Activated CD8-positive, alpha-beta memory T cell treated with anti-CD3 and anti-CD28 coated beads for 24 hours (primary cell): Measurements from ENCODE around the gene NHSL2.
A peak's percentile ranks its signal among the peaks of the same experiment; 100 is the strongest.
"Not testable (repeated sequence)": the region's sequence is repeated elsewhere in the genome, so short reads cannot be mapped to it uniquely, and the experiment has no call there.

Source experiments
- DNase-seq: peaks from one replicate; pipeline ENCODE4 v3.0.0-alpha.2; 2020

Gene NHSL2

DNA sequence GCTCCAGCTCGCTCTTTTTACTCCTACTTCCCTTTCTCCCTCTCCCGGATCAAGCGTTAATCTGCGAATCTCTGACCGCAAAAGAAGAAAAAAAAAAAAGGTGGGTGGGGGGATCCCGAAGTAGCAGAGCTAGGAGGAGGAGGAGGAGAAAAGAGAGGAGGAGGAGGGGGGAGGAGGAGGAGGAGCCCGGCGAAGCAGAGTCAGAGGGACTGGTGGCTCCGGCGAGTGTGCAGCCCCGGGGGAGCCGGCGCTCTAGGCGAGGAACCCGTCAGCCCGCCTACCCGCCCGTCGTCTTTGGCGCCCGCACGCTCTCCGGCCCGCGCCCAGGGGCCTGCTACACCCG, at the start of gene NHSL2:
TSS of gene NHSL2 (plus strand) at position 203 of the 343 bp plus-strand sequence.
- no peak for DNase-seq

DNA sequence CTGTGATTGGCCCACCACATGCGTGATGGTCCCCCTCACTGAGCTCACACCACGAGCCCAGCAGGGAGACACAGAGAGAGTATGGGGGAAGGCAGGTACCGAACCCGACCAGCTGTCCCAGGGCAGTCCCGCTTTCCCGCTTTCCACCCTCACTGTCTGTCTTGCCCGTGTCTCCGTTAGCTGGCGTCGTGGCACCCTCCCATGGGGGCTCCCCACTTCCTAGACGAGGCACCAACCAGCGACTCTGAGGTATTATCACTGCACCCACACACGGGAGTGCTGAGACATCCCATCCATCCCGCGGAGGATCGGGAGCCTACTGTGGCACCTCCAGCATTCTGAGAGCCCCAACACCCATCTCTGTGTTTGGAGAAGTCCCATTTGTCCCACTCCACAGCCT, 43.0 kb upstream of the NHSL2 start:
- DNase-seq = no peak

DNA sequence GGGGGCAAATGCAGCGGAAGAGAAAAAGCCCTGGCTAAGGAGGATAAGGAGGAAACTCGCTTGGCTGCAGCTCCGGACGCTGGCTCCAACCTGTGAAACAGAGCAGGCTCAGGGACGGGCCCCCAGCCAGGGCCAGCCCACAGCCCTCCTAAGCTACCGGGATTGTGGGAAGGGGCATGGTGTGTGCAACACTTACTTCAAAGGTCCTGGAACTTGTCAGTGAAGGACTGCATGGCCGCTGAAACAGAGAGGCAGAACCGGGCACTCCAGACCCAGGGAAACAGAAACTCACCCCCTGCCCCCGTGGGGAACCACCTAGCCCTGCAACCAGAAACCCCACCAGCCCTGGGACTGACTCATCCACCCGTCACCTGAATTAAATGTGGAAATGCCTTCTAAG, 41.1 kb upstream of the NHSL2 start:
- not testable (repeated sequence) for DNase-seq

DNA sequence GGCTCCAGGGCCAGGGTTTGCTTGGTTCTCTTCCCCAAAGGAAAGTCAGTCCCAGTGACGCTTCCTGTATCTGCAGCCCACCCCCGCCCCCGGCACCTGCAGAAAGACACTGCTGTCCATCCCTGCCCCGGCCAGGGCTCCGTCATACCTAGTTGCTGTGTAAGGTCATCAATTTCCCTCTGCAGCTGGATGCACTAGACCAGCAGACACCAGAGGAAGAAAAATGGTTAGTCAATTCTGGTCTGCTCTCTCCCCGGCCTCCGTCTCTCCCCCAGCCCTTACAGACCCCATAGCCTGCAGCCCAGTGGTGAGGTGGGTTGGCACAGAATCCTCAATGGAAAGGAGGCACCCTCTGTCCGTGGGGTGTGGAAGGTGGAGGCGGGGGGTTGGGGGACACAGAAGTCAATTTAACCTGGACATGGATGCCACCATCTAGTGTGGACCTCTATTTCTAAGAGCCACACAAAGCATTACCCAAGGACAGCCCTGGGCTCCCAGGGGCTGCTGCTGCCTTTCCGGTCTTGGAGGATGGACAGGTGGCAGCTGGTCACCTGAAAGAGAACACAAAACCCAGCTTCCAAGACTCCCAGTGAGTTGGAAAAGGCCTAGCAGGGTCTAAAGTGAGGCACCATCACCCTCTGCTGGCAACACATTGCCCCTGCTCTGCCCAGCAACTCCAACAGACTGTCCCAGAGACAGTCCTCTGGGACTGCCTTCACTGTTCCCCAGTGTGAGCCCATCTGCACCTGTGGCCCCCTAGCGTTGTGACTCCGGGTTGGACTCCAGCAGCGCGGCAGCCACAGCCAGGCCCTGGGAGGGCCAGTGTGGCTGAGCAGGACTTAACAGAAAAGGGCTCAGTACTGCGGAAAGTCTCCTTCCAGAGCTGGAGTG, 40.2 kb upstream of the NHSL2 start:
- DNase-seq = no peak

DNA sequence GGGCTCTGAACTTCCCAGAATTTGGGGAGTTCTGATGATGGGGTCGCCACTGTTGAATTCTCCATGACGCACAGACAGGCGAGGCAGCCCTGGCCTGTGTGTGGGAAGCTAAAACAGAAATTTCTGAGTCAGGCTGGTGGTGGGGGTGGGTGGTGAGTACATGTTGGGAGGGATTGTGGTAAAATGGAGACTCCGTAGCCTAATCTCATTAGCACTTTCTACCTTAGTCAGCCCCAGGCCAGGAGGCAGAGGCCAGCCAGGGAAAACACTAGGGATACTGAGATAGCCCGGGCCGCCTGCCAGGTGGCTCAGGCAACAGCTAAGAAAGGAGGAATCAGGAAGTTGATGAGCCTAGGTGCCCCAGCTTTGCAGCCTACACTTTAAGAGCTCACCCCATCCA, 39.3 kb upstream of the NHSL2 start:
- no peak for DNase-seq

DNA sequence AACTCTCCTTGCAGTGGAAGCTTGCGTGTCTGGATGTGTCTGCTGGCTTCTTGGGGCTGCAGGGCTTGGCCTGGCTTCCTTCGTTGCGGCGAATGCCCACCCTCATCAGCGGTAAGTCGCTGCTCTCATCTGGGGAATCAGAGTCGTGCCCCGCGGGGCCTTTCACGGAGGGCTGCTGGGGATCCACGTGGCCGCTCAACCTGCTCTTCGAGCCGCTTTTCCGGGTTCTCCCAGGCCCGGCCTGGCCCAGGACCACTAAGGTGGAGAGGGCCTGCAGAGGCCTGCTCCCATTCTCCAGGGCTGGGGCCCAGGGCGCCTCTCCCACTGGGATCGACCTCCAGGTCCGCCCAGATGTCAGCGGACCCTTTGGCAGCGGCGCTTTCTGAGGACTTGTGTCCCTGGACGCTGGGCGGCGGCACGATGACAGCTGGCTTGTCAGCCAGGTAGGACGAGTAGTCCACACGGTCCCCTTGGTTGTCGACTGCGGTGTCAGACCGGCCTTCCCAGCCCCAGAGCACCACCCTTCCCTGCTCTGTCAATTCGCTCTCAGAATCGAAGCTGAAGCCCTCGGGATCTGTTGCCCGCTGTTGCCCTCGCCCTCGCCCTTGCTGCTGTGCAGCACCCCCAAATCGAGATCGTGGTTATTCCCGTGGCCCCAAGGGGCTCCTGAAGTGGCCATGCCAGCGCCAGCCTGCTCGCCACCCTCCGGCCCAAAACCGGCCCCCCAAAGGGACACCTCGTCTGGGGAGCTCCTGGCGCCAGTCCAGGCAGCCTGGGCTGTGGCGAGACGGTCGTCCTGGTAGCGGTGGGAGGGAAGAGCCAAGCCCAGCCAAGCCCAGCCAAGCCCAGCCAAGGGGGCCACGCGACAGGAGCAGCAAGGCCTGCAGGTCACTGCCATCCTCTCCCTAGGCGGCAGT, 37.8 kb upstream of the NHSL2 start:
- no peak for DNase-seq

DNA sequence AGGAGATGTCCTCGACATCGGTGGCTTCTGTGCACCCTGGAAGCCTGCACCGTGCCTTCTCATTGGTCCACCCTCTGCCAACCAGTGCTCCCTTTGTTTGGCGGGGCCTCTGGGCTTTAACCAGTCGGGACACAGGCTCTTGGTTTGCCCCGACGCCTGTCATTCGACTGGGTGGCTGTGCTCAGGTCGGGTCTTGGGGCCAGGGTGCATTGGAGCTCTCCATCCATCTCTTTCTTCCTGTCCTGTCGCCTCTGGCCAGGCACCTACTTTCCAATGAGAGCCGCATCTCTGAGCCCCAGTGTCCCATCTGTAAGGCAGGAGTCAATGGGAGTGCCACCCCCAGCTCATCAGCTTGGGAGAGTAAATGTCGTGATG, 37.2 kb upstream of the NHSL2 start:
- no peak for DNase-seq

DNA sequence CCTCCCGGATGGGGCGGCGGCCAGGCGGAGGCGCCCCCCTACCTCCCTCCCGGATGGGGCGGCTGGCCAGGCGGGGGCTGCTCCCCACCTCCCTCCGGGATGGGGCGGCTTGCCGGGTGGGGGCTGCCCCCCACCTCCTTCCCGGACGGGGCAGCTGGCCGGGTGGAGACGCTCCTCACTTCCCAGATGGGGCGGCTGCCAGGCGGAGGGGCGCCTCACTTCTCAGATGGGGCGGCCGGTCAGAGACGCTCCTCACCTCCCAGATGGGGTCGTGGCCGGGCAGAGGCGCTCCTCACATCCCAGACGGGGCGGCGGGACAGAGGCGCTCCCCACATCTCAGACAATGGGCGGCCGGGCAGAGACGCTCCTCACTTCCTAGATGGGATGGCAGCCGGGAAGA, 33.8 kb upstream of the NHSL2 start:
- DNase-seq = not testable (repeated sequence)

DNA sequence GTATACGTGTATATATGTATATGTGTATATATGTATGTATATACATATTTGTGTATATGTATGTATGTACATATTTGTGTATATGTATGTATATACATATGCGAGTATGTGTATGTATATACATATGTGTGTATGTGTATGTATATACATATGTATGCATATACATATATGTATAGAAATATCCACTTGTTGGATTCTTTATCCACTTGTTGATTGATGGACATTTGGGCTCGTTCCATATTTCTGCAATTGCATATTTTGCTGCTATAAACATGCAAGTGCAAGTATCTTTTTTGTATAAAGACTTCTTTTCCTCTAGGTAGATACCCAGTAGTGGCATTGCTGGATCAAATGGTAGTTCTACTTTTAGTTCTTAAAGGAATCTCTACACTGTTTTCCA, 25.5 kb upstream of the NHSL2 start:
- no peak for DNase-seq

DNA sequence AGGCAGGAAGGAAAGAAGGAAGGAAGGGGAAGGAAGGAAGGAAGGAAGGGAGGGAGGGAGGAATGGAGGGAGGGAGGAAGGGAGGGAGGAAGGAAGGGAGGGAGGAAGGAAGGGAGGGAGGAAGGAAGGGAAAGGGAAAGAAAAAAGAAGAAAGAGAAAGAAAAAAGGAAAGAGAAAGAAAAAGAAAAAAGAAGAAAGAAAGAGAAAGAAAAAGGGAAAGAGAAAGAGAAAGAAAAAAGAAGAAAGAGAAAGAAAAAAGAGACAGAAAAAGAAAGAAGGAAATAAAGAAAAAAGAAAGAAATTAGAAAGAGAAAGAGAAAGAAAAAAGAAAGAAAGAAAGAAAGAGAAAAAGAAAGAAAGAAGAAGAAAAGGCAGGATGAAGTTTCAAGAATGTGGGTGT, 15.0 kb upstream of the NHSL2 start:
- DNase-seq = no peak

DNA sequence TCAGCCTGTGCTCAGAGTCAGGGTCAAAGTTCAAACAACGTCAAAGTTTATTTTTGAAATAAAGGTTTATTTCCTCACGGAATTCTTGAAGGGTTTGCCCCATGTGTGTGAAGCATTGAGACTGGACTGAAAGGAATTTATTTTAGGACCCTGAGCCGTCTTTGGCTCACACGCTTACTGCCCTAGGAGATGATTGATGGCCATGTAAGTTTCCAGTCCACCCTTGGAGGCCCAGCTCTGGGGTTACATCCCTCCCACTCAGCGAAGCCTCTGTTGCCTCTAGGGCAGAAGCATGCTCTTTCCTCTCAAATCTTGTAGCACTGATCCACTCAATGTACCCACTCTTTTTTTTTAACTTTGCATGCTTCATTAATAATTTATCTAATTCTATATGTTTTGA, 4.5 kb upstream of the NHSL2 start:
- DNase-seq = no peak

DNA sequence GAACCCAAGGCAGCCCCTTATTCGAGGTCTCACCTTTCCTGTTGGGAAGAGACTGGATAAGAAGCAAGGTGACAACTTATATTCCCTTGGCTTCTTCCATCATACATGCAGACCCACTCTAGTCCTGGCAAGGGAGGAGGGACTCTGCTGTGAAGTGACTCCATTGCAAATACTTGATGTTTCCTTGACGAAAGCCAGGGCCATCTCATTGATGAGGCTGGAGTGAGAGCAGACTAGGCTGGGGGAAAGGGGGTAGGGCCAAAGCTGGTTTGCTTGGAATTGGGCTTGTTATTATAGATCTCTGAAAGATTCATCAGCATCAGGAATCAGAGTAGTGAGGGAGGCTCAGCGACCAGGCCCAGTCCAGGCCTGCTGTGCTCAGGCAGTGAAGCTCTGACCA, 2.3 kb upstream of the NHSL2 start:
- no peak for DNase-seq

DNA sequence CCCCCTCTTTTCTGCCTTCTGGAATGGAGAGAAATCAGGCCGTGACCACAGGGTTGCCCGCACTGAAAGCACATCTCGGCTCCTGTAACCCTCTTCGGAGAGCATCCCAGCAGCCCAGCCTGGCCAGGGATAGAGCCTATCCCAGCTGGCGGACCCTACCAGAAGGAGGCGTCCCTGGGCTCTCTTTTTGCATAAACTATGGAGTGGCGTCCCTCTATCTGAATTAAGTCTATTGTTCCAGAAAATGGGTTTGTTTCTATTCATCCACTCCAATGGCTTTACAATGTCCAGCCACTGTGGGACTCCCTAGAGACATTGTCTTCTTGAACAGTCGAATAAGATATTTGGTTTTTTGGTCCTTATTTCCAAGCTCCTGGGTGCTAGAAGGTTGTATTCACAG, 689 bp upstream of the NHSL2 start:
- no peak for DNase-seq

DNA sequence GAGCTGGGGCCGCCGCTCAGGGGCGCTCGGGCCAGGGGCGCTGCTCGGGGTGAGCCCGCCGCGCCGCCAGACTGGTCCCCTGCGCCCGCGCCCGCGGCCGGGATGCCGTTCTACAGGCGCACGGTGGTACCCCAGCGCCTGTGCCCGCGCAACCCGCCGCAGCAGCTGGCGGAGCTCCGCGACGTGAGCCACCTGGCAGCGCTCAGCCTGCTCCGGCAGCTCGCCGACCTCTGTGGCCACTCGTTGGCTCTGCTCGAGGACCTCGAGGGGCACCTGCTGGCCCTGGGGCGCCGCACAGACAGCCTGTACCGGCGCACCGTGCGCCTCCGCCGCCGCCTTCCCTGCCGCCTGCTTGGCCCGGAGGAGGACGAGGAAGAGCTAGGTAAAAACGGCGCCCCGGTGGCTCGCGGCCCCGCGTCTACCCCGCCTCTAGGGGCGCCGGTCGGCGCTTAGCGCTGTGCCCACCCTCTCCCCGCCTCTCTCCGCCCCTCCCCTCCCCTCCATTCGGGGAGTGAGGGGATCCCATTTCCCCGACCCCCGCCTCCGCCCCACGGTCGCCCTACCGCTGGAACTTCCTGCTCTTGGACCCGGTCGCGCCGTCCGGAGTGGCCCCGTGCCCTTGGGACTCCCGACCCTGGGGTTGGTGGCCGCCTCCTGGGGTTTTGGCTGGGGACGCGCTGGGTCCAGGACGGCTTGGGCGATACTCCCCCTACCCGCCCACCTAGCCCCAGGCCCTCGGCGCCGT, 513 bp downstream of the NHSL2 start:
- DNase-seq = peak; percentile 71

DNA sequence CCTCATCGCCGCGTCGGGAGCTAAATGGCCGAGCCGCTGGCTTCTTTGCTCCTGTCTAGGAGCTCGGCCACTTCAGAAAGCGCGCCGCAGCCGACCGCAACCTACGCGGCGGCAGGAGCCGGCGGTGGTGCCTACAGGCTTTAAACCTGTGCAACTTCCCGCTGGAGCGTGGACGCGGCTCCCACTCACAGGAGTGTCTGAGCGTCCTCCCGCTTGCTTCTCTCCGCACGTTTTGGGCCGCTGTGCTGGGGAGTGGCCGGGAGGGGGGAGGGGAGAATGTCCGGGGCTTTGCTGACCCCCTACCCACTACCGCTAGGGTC, 1.0 kb downstream of the NHSL2 start:
- no peak for DNase-seq

DNA sequence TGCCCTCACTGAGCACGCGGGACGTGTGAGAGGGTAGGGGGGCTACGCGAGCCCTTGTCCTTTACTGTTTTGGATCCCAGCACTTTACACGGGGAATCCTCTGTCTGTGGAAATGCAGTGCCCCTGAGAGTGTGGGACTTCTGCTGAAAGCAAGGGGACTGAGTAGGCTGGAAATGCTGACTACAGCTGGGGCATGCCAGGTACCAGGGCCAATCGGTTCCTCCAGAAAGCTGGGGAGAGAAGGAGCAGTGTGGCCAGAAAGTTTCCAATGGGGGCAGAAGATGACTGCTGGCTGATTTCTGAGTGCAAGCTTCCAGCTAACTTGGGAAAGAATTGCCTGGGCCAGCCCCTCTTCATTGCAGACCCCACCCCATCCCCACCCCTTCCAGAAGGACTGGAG, 1.5 kb downstream of the NHSL2 start:
- no peak for DNase-seq

DNA sequence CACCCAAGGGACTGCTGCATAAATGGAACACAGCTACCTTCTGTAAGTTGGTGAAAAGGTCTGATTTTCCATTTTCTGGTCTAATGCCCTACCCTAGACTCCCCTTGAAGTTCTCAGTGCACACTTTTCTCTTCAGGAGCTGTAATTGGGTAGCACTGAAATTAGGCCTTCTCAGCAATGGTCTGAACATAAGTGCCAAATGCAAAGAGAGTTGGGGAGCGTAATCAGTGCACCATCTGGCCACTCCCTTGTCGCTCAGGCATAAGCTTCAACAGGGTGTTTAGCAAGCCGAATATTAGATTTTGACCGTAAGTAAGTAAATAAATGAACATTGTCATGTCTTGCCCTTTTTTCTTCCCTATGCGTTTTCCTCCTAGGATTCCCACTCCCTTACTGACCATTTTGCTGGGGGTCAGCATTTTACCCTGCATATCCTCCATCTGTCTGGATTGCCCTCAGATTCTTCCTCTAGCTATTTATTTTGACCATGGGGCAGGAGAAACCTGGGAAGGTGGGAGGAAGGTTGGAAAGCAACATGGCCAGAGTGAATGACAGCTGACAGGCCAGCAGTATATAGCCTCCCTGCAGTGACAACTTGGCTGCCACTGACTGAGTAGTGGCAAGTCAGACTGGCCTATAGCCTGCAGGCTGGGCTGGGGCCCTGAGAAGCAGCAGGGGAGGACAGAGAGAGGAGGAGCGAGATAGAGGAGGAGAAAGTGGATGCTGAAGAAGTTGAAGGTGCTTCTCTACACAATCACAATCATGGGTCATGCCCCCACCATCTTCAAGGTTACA, 2.7 kb downstream of the NHSL2 start:
- no peak for DNase-seq

DNA sequence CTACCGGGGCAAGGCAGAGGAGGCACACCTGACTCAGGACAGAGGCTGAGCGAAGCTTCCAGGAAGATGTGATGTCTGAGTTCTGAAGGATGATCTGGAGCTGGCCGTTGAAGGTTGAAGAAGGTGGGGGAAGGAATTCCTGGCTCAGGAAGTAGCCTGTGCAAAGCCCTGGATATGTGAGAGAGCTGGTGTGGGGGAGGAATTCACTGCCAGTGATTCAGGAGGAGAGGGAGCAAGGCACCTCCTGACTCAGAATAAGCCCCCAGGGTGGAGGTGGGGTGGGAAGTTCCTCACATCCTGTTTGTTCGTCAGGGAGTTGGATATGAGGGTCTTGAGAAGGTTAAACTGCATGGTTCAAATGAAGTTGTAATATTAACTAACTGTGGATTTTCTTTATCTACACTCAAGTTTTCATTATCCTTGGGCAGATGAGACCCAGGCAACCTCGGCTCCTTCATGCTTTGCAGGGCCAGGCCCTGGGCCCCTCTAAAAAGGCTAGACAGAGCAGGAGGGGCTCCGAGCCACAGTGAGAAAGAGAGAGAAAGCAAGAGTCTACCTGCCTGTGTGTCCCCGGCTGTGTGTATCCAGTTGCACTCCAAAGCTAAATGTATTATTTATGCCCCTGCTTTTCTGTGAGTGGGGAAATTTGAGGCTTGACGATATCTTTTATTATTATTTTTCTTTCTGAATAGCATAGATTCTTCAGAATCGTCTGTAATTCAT, 7.1 kb downstream of the NHSL2 start:
- DNase-seq = no peak

DNA sequence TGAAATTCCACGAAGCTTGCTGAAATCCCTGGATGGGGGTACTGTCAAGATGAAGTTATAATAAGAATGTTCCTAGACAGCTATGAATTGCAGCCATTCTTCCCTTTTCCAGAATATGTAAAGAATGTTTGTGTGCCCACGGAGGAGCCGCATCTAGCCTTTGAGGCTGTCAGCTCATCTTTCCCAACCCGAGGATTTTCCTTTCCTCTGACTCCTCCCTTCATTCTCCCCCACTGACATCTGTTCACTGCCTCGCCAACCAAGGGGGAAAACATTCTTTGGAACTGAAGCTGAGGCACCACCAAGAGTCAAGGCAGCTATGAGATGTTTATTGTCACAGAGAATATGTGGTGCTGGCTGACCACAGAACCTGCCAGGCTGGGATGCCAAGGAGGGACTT, 8.8 kb downstream of the NHSL2 start:
- no peak for DNase-seq

DNA sequence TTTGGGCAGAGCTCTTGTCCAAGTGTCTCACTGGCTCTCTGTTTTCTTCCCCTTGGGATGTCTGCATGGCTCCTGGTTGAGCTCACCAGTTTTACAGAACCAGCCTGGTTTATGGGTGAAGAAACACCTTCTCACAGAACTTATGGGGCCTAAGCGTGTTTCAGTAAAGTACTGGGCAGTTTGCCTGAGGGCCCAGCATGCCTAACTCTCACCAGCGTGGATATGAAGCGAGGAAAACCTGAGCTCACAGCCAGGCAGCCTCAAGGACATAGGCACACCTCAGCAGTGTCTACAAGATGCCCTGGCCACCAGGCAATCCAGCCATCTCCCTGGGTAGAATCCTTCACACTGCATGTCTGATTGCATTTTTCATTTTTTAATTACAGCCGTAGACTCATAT, 9.2 kb downstream of the NHSL2 start:
- DNase-seq = no peak

DNA sequence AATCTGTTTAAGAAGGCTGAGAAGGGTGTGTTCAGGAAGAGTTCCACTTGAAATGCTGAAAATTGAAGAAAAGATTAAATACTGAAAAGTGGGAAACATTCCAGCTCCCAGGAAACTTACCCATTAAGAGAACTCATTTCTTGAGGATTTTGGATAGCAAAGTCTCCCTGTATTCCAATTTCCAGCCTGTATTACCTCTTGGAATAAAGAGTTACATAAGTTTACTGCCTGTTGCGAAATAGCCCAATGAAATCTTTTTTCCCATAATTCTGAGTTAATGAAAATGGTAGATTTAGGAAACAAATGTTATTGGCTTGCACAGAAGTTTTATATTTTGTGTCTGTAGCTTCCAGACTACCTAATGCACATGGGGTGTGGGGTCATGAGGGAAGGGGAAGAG, 12.0 kb downstream of the NHSL2 start:
- no peak for DNase-seq

DNA sequence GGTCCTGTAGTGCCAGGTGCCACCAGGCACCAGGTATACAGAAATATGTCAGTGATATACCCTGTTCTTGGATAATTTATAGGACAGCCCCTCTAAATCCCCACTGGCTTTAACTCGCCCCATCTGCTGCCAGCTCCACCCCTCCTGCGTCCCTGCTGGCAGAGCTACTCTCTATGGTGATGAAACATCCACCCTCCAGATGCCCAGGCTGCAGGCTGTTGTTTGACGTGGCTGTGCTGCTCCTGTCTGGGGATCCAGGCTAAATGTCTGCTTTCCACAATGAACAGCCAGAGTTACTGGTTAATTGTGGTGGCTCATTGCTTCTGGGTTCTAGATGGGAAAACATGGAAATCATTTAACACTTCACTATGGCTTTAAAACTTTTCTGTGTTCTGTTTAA, 12.9 kb downstream of the NHSL2 start:
- no peak for DNase-seq
